ENCODE data around the gene MCL1. TPM values are rescaled to one million over a fixed set of nuclear protein-coding genes. Genes with fewer than 3 reads are reported as not detected.

MCL1 gene
- total RNA-seq, 1 donor from 2014 or later, result 179 TPM

GRCh38 chr1:150615346-150616201 is 36.2 kb upstream of the MCL1 start:
- no peak for DNase-seq (ENCODE audit: low read depth, low spot score)
- peaks cover 11% of the 10 kb centered on the region for H3K4me1 Mint-ChIP-seq
- no peaks in the 10 kb centered on the region for H3K27me3 Mint-ChIP-seq (ENCODE audit: low read depth)
- H3K36me3 Mint-ChIP-seq (ENCODE audit: low read depth), result peaks cover 14% of the 10 kb centered on the region
- H3K9me3 Mint-ChIP-seq, result no peaks in the 10 kb centered on the region
- no peak overlapping the region for H3K4me3 Mint-ChIP-seq
- no peak overlapping the region for H3K27ac Mint-ChIP-seq (ENCODE audit: unreplicated experiment)
- no peak for TF ChIP-seq CTCF (conservative IDR thresholded peaks at IDR 0.05)

GRCh38 chr1:150613061-150613920 is 33.9 kb upstream of the MCL1 start:
- Mint-ChIP-seq H3K27ac (ENCODE audit: unreplicated experiment) (no peak overlapping the region), H3K27me3 (ENCODE audit: low read depth) (no peaks in the 10 kb centered on the region), H3K9me3 (no peaks in the 10 kb centered on the region), H3K4me1 (peaks cover 17% of the 10 kb centered on the region), H3K4me3 (no peak overlapping the region), H3K36me3 (ENCODE audit: low read depth) (peaks cover 8% of the 10 kb centered on the region)
- no peak for DNase-seq (ENCODE audit: low read depth, low spot score)
- no peak for TF ChIP-seq CTCF (conservative IDR thresholded peaks at IDR 0.05)

GRCh38 chr1:150612014-150612345 is 32.6 kb upstream of the MCL1 start:
- Mint-ChIP-seq H3K27me3 (ENCODE audit: low read depth) (no peaks in the 10 kb centered on the region), H3K27ac (ENCODE audit: unreplicated experiment) (no peak overlapping the region), H3K9me3 (no peaks in the 10 kb centered on the region), H3K4me3 (no peak overlapping the region), H3K4me1 (peaks cover 17% of the 10 kb centered on the region), H3K36me3 (ENCODE audit: low read depth) (peaks cover 8% of the 10 kb centered on the region)
- TF ChIP-seq CTCF (conservative IDR thresholded peaks at IDR 0.05), result no peak
- no peak for DNase-seq (ENCODE audit: low read depth, low spot score)

- peaks cover 7% of the 10 kb centered on the region for H3K36me3 Mint-ChIP-seq (ENCODE audit: low read depth)
- TF ChIP-seq CTCF (conservative IDR thresholded peaks at IDR 0.05), result no peak
- H3K27ac Mint-ChIP-seq (ENCODE audit: unreplicated experiment), result no peak overlapping the region
- H3K4me3 Mint-ChIP-seq, result no peak overlapping the region
- no peak for DNase-seq (ENCODE audit: low read depth, low spot score)
- peaks cover 22% of the 10 kb centered on the region for H3K4me1 Mint-ChIP-seq
- no peaks in the 10 kb centered on the region for H3K27me3 Mint-ChIP-seq (ENCODE audit: low read depth)
- no peaks in the 10 kb centered on the region for H3K9me3 Mint-ChIP-seq
Measured at GRCh38 chr1:150610576-150610975, 31.2 kb upstream of the MCL1 start.

- no peak overlapping the region for H3K4me3 Mint-ChIP-seq
- peak overlapping the region; percentile 70 for H3K27ac Mint-ChIP-seq (ENCODE audit: unreplicated experiment)
- no peak for DNase-seq (ENCODE audit: low read depth, low spot score)
- no peaks in the 10 kb centered on the region for H3K27me3 Mint-ChIP-seq (ENCODE audit: low read depth)
- no peak for TF ChIP-seq CTCF (conservative IDR thresholded peaks at IDR 0.05)
- H3K4me1 Mint-ChIP-seq, result peaks cover 24% of the 10 kb centered on the region
- peaks cover 4% of the 10 kb centered on the region for H3K36me3 Mint-ChIP-seq (ENCODE audit: low read depth)
- H3K9me3 Mint-ChIP-seq, result no peaks in the 10 kb centered on the region
Measured at GRCh38 chr1:150609732-150610131, 30.3 kb upstream of the MCL1 start.

All from neural crest cell (in vitro differentiated cells).